GM19193 (cell line): ENCODE results near the gene FARS2.

ENCODE experiments used
- POLR2A ChIP-seq: IDR thresholded peaks from 4 replicates; pipeline ENCODE4 v1.6.1; 2011; ENCODE audit not compliant: insufficient read depth, insufficient read length; ENCODE audit errors: extremely low read depth

Gene FARS2

GRCh38 chr6:5640614-5641013 lies 379.3 kb downstream of the FARS2 start:
- no peak for TF ChIP-seq POLR2A

DNA sequence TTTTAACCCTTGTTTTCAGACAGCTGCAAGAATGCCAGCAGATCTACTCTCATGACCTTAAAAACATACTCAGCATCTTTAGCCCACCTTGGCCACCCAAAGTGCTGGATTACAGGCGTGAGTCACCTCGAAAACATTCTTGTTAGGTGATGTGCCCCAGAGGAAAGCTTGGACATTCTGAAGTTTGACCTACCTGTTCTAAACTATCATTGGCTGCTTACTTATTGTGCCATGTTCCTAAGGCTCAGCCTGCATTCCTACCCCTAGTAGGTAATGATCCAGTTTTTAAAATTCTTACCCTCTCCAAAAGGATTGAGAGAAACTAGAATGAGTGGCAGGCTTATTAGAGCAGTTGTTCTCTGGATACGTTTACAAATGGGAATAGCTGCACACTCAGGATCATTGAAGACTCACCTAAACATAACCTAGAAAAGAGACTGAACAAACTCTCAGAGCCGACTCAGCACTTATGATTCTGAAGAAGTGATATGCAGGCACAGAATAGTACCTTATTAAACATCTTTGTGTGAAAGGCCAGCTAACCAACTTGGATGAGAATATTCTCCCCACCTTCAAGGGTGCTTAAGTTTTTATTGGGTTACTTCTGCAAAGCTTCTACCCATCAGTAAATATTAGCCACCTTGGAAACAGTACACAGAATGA lies 383.3 kb downstream of the FARS2 start:
- no peak for TF ChIP-seq POLR2A

DNA sequence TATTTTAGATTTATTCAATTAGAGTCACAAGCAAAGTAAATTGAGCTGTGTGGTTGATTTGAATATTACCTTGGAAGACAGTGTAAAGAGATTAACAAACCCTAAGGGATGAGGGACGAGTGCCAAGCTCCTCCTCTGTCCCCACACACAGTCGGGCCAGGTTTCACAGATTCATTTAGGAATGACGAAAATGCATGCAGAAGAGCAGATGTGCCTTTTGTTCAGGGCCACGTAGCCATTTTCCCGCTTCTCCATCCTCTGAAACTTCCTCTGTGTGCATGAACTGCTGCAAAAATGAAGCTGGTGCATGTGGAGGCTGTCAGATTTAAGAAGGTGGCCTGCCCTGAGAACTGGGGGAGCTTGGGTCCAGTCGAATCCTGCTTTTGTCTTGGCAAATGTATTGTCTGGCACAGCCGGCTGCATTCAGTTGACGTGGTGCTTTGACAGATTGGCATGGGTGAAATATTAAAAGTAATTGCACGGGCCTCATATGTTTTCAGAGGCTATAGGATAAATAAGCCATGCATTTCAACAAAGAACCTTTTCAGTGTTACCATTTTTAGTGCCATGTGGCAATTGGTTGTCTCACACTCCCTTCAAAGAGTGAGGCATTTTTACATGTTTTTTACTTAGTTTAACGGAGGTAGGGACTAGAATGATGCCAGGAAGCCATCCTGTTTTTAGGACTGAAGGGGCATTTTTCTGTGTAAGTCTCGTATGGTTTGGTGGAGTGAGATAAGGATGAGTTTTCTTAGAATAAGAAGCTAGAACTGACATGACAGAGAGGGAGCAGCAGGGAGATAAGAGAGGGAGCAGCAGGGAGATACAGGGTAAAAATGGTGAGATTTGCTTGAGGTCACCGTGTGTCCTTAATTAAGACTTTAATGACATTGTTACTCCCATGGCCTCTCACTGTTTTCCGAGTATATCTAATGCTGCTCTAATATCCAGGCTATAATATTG lies 384.3 kb downstream of the FARS2 start:
- TF ChIP-seq POLR2A = no peak

GRCh38 chr6:5652406-5653137 lies 391.3 kb downstream of the FARS2 start:
- no peak for TF ChIP-seq POLR2A

DNA sequence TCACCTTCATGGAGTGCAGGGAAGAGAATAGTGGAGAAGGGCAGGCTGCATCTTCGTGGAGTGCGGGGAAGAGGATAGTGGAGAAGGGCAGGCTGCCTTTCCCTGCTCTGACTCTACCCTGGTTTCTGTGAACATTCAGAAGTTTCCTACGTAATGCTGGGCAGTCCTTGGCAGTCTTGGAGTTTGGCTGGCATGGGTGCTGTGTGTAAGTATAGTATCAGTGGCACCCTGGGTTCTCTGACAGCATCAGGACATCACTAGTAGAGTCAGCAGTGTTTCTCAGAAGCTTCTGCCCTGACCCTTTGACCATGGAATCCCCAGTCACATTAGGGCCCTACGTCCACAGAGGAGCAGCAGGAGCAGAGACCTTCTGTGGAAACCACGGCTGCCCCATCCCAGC lies 392.5 kb downstream of the FARS2 start:
- TF ChIP-seq POLR2A = no peak

DNA sequence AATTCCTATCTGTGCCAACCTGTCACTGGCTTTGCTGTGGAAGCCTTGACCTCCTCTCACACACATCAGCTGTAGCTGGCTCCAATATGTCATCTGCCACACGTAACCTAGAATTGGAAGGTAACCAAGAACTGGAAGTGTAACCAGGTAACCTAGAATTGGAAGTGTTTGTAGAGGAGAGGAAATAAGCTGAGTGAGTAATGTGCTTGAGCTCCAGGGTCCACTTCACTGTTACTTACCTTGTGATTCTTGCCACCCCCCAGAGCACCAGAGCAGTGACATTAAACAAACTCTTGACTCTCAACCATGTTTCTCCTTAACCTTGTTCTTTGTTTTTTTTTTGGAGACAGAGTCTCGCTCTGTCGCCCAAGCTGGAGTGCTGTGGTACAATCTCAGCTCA lies 394.9 kb downstream of the FARS2 start:
- no peak for TF ChIP-seq POLR2A

DNA sequence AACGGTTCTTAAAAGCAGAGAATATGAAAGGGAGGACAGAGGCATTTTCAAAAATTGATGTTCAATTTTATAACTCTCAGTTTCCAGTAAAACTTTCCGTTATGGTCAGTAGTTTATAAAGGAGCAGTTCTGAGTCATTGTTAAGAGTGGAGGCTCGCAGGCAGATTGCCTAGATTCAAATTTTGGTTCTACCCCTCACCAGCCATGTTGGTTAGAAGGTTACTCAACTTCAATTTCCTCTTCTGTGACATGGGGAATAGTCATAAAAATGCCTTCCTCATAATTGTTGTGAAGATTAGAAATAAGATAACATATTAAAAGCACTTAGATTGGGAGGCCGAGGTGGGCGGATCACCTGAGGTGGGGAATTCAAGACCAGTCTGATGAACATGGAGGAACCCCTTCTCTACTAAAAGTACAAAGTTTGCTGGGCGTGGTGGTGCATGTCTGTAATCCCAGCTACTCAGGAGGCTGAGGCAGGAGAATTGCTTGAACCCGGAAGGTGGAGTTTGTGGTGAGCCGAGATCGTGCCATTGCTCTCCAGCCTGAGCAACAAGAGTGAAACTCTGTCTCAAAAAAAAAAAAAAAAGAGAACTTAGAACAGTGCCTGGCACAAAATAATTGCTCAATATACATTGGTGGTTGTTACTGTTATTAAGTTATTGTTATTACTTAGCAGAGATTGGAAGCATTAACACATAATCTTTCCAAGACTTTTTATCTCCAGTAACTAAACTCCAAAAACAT lies 396.5 kb downstream of the FARS2 start:
- TF ChIP-seq POLR2A = no peak

DNA sequence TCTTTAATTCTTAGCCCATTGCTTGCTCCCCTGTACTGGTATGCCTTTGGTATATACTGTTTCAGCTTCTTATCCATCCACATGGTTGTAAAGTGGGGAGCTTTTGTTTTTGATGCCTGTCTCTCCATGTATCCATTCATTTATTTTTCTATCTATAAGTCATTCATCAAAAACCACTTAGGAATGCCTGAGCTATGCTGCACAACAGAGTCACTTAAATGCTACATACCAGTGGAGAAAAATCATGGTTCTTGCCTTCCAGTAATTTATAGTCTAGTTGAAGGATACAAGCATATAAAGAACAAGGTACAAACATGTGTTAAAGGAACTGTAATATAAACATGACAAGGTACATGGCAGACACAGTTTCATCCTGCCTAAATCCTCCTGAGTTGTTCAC lies 398.2 kb downstream of the FARS2 start:
- no peak for TF ChIP-seq POLR2A

- no peak for TF ChIP-seq POLR2A
These were observed 399.5 kb downstream of the FARS2 start for GRCh38 chr6:5660772-5661171.

- TF ChIP-seq POLR2A = no peak
These were observed 401.5 kb downstream of the FARS2 start for GRCh38 chr6:5662797-5663196.

DNA sequence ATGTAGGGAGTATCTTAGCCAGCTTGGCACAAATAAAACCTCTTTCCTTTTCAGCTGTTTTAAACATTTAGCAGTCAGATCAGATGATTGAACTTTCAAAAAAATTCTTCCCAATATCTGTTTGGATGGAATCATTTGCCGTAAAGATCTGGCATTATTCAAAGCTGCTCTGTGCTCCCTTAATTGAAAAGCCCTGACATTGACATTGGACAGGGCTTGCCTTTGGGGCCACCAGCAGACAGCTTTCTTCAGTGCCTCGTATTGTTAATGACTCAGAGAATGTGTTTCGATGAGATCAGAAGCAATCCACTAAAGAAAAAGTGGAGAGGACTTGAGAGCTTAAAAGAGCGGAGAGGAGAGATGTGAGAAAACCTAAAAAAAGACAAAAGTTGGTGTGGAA lies 401.9 kb downstream of the FARS2 start:
- TF ChIP-seq POLR2A = no peak

DNA sequence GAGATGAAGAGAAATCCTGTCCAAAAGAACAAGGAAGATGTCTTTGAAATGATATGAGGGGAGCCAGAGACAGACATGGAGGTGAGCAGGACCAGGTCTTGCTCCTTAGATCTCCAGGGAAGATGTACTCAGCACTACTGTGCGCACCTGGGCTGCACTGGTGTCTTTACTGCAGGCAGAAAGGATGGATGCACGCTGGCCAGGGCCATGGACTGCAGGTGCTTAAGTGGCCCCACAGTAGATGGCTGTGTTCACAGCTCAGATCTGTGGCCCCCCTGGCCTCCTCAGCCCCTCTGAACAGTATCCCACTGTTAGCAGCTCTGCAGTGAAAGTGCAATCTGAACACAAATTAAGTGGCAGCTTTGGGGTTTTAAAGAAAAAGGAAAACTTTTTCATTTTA lies 402.4 kb downstream of the FARS2 start:
- no peak for TF ChIP-seq POLR2A

DNA sequence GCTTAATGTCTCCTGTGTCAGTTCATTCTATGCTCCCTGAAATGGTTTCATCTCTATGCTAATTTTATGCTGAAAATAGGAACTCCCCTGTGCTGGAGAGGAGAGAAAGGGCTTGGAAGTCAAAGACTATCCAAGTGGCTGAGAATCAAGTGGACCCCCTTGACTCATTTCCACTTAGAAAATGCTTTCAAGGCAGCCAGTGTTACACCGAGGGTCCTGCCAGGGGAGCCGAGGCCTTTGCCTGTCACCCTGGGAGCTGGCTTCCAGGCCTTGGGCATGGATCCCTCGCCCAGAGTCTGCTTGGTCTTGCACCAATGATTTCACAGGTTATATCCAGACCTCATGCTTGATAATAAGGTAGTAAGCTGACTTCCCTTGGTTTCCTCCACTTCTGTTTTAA lies 402.8 kb downstream of the FARS2 start:
- TF ChIP-seq POLR2A = no peak

DNA sequence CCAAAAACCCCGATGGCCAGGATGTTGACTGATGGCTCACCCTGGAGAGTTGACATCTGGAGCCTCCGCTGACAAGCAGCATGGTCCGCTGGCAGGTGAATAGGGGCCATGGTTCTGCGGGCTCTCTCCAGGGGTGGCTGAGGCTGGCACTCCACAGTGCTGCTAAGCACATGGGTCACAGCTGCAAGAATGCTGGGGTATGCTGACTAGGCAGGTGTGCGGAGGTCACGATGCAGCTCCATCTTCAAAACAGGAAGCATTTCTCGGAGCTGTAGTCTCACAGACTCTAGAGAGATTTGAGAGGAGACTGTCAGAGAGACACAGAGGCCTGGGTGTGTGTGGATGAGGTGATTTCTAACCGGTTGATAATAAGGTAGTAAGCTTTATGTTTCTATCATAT lies 403.9 kb downstream of the FARS2 start:
- no peak for TF ChIP-seq POLR2A

DNA sequence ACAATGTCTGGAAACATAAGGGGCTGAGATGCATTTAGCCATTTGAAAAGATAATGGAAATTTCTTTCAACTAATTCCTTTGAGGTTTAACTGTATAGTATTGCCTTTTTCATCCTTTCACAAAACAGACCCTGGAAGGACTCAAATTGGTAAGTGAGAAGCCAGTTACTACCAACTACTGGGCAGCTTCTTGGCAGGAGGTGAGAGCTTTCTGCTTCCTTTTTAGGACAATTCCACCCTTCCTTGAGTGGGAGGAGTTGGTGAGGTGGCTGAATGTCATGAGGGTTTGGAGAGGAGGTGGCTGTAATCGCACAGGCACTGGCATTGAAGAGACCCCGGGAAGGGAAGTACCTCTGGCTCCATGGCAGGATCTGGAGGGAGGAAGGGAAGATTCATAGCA lies 404.4 kb downstream of the FARS2 start:
- TF ChIP-seq POLR2A = no peak
